Right lobe of liver (tissue), 6 donors: ENCODE measurements around the gene OR1K1. TPM values are rescaled to one million over a fixed set of nuclear protein-coding genes. Genes with fewer than 3 reads are reported as not detected.

Source experiments
- ATAC-seq, 4 donors: fragments of 200-7000 bp; cut with Tn5 transposase; one replicate each; pipeline ENCODE4 v1.9.1; 2020; ENCODE audit warnings: mild to moderate bottlenecking in 4 of 4, moderate library complexity in 4 of 4
- DNase-seq, 3 donors: peaks; one replicate each; pipeline ENCODE4 v3.0.0-alpha.2; 2020
- H3K27ac ChIP-seq, 3 donors: fragments of 200-600 bp; one replicate each; pipeline ENCODE4 v1.8.0; 2022
- H3K27me3 ChIP-seq, 2 donors: fragments of 200-600 bp; one replicate each; pipeline ENCODE4 v1.8.0; 2022
- H3K36me3 ChIP-seq, 4 donors: fragments of 200-600 bp; sonication (generic) in 1 of 4; one replicate each; pipeline versions ENCODE4 v1.5.1 to v1.8.0; 2017 to 2022; ENCODE audit warnings: control low read depth in 1 of 4
- H3K4me1 ChIP-seq, 4 donors: fragments of 200-600 bp; sonication (generic) in 1 of 4; one replicate each; pipeline versions ENCODE4 v1.5.1 to v1.8.0; 2017 to 2022; ENCODE audit warnings: control low read depth in 1 of 4
- H3K4me3 ChIP-seq, 3 donors: fragments of 200-600 bp; one replicate each; pipeline ENCODE4 v1.8.0; 2022
- H3K9me3 ChIP-seq, 4 donors: fragments of 200-600 bp; sonication (generic) in 1 of 4; one replicate each; pipeline versions ENCODE4 v1.5.1 to v1.8.0; 2017 to 2022; ENCODE audit warnings: control low read depth in 1 of 4
- POLR2A ChIP-seq: fragments of 450-650 bp; IDR thresholded peaks from one replicate; pipeline ENCODE4 v1.6.1; 2017; ENCODE audit warnings: antibody characterized with exemption, mild to moderate bottlenecking
- WGBS: methylation state at CpG from one replicate; pipeline ENCODE4 v1.1.6; 2018; ENCODE audit warnings: low coverage, low lambda C conversion rate; ENCODE audit not compliant: insufficient coverage; ENCODE audit errors: missing lambda C conversion rate; 5-methylcytosine and 5-hydroxymethylcytosine counted together
- intact Hi-C, 2 donors: fragments of 100-400 bp; cut with DNase I; formaldehyde crosslinking; loops; one replicate each; pipeline versions ENCODE4 v1.11.2 to v1.14.1; 2022
- total RNA-seq, 6 experiments: library from RNA; depleted of rRNA in 2 of 6; stranded (reverse); fragments of >200 nt in 2 of 6; fragmentation: NEBNext Ultra II Directional in 3 of 6; extraction: Animal tissue kit (Norgen Biotek cat#: 25700) in 3 of 6; gene quantifications; one replicate each; pipeline versions ENCODE4 v1.1.0 to v1.2.4, GENCODE V29; 2016 to 2023
- TF ChIP-seq, protein P1 (sequence below), 4 donors: fragments of 200-600 bp in 3 of 4; fragments of 450-650 bp in 1 of 4; IDR thresholded peaks; one replicate each; pipeline versions ENCODE4 v1.5.1 to v1.8.0; 2016 to 2022; ENCODE audit warnings: antibody characterized with exemption in 4 of 4, mild to moderate bottlenecking in 2 of 4
- donor health status: DM: no; HTN: yes; CAD: no.
- donor health status: DM: no; HTN: no; CAD: no.
- donor health status: DM: no; HTN: no; CAD: no.
- donor health status: DM: no; HTN: yes; CAD: no.
- donor health status: DM: no; HTN: yes; CAD: no.

The OR1K1 gene
- total RNA-seq, 6 experiments from 2014 or later = not detected

GRCh38 chr9:122786338-122786737, 13.6 kb upstream of the OR1K1 start:
- TF ChIP-seq, protein P1, sequence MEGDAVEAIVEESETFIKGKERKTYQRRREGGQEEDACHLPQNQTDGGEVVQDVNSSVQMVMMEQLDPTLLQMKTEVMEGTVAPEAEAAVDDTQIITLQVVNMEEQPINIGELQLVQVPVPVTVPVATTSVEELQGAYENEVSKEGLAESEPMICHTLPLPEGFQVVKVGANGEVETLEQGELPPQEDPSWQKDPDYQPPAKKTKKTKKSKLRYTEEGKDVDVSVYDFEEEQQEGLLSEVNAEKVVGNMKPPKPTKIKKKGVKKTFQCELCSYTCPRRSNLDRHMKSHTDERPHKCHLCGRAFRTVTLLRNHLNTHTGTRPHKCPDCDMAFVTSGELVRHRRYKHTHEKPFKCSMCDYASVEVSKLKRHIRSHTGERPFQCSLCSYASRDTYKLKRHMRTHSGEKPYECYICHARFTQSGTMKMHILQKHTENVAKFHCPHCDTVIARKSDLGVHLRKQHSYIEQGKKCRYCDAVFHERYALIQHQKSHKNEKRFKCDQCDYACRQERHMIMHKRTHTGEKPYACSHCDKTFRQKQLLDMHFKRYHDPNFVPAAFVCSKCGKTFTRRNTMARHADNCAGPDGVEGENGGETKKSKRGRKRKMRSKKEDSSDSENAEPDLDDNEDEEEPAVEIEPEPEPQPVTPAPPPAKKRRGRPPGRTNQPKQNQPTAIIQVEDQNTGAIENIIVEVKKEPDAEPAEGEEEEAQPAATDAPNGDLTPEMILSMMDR (IDR thresholded peaks at IDR 0.05) = no peak
- TF ChIP-seq POLR2A = no peak
- WGBS = 74% methylated on average over 3 of the region's 4 CpGs
- intact Hi-C loops = no loop called here
- no peak for DNase-seq
- H3K27ac ChIP-seq = no peak overlapping the region
- H3K27me3 ChIP-seq = no peaks in the 10 kb centered on the region
- no peaks in the 10 kb centered on the region for H3K4me1 ChIP-seq
- no peak for ATAC-seq
- H3K9me3 ChIP-seq = no peaks in the 10 kb centered on the region
- no peak overlapping the region for H3K4me3 ChIP-seq
- no peaks in the 10 kb centered on the region for H3K36me3 ChIP-seq

DNA sequence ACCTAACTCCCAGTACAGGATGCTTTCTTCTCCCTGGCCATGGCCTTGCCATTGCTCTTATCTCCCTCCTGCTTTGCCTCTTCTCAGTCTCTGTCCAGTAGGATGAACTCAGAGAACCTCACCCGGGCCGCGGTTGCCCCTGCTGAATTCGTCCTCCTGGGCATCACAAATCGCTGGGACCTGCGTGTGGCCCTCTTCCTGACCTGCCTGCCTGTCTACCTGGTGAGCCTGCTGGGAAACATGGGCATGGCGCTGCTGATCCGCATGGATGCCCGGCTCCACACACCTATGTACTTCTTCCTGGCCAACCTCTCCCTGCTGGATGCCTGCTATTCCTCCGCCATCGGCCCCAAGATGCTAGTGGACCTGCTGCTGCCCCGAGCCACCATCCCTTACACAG, 11.1 kb upstream of the OR1K1 start, which contains the start of gene OR5C1:
OR5C1 (plus strand) TSS at position 103 of the 400 bp plus-strand sequence; CDS start at position 103, 0 bp downstream.
- no peak within 1 kb of the TSS for H3K27ac ChIP-seq
- ATAC-seq = no peak
- H3K4me1 ChIP-seq = no peaks in the 10 kb centered on the region
- H3K4me3 ChIP-seq = no peak within 1 kb of the TSS
- DNase-seq = no peak
- intact Hi-C loops = no loop called here
- no peaks in the 10 kb centered on the region for H3K9me3 ChIP-seq
- H3K36me3 ChIP-seq = no peaks in the 10 kb centered on the region
- WGBS = no CpG with 5 or more reads among the region's 12 CpGs
- TF ChIP-seq POLR2A = no peak
- TF ChIP-seq, protein P1 (IDR thresholded peaks at IDR 0.05) = no peak
- H3K27me3 ChIP-seq = no peaks in the 10 kb centered on the region

GRCh38 chr9:122789256-122790046, 10.5 kb upstream of the OR1K1 start:
- Histone ChIP-seq H3K27ac (no peak overlapping the region), H3K9me3 (no peaks in the 10 kb centered on the region), H3K4me3 (no peak overlapping the region), H3K27me3 (no peaks in the 10 kb centered on the region), H3K4me1 (no peaks in the 10 kb centered on the region), H3K36me3 (no peaks in the 10 kb centered on the region)
- TF ChIP-seq POLR2A = no peak
- TF ChIP-seq, protein P1 (IDR thresholded peaks at IDR 0.05) = no peak
- ATAC-seq = no peak
- DNase-seq = no peak
- intact Hi-C loops = no loop called here
- 91% methylated on average over 7 of the region's 28 CpGs for WGBS

GRCh38 chr9:122791872-122792669, 7.9 kb upstream of the OR1K1 start:
- Histone ChIP-seq H3K4me1 (no peaks in the 10 kb centered on the region), H3K36me3 (no peaks in the 10 kb centered on the region), H3K4me3 (no peak overlapping the region), H3K9me3 (no peaks in the 10 kb centered on the region), H3K27me3 (no peaks in the 10 kb centered on the region), H3K27ac (no peak overlapping the region)
- TF ChIP-seq POLR2A = no peak
- TF ChIP-seq, protein P1 (IDR thresholded peaks at IDR 0.05) = no peak
- WGBS = 92% methylated on average over 5 of the region's 5 CpGs
- no peak for DNase-seq
- no peak for ATAC-seq
- intact Hi-C loops = no loop called here
